KMS-11 (cell line): Measurements from ENCODE around the gene ABTB1.

Source experiments
- H2AFZ ChIP-seq: fragments of 200-600 bp; sonication (generic); 2 replicates; pipeline ENCODE4 v1.6.1; 2016; ENCODE audit warnings: antibody characterized with exemption, mixed run types, low read depth
- H3K27ac ChIP-seq: fragments of 200-600 bp; sonication (generic); 2 replicates; pipeline ENCODE4 v1.6.1; 2016; ENCODE audit warnings: mild to moderate bottlenecking, mixed run types
- H3K27me3 ChIP-seq: fragments of 200-600 bp; sonication (generic); 2 replicates; pipeline ENCODE4 v1.6.1; 2017; ENCODE audit warnings: mild to moderate bottlenecking, low read depth, mixed run types, moderate library complexity; ENCODE audit not compliant: insufficient read depth
- H3K36me3 ChIP-seq: fragments of 200-600 bp; sonication (generic); 2 replicates; pipeline ENCODE4 v1.6.1; 2017; ENCODE audit warnings: mild to moderate bottlenecking, mixed run types; ENCODE audit not compliant: insufficient read depth
- H3K4me1 ChIP-seq: fragments of 200-600 bp; sonication (generic); 2 replicates; pipeline ENCODE4 v1.6.1; 2016; ENCODE audit warnings: mild to moderate bottlenecking, low read depth, mixed run types; ENCODE audit not compliant: poor library complexity, severe bottlenecking
- H3K4me2 ChIP-seq: fragments of 200-600 bp; sonication (generic); 2 replicates; pipeline ENCODE4 v1.7.0; 2016; ENCODE audit warnings: mild to moderate bottlenecking, mixed run types
- H3K4me3 ChIP-seq: fragments of 200-600 bp; sonication (generic); IDR thresholded peaks from 2 replicates; pipeline ENCODE4 v1.6.1; 2017; ENCODE audit warnings: low read depth, low read length, mixed read lengths; ENCODE audit not compliant: insufficient read depth
- H3K79me2 ChIP-seq: fragments of 200-600 bp; sonication (generic); 2 replicates; pipeline ENCODE4 v1.6.1; 2016; ENCODE audit warnings: low read depth, mixed run types; ENCODE audit not compliant: insufficient read depth
- H3K9ac ChIP-seq: fragments of 200-600 bp; sonication (generic); 2 replicates; pipeline ENCODE4 v1.6.1; 2016; ENCODE audit warnings: mild to moderate bottlenecking, mixed run types
- H4K20me1 ChIP-seq: fragments of 200-600 bp; sonication (generic); 2 replicates; pipeline ENCODE4 v1.6.1; 2016; ENCODE audit warnings: mild to moderate bottlenecking, mixed run types; ENCODE audit not compliant: insufficient read depth
- CTCF ChIP-seq: fragments of 200-600 bp; sonication (generic); conservative IDR thresholded peaks from 2 replicates; pipeline ENCODE4 v1.6.1; 2017; ENCODE audit warnings: low read depth, mild to moderate bottlenecking, antibody characterized with exemption, low read length, moderate library complexity, mixed read lengths

Gene ABTB1

GRCh38 chr3:127708837-127709236, 36.1 kb downstream of the ABTB1 start:
- Histone ChIP-seq H3K36me3 (no peaks in the 10 kb centered on the region), H2AFZ (no peak overlapping the region), H3K27ac (no peak overlapping the region), H3K27me3 (no peaks in the 10 kb centered on the region), H3K4me3 (no peak overlapping the region), H3K79me2 (no peaks in the 10 kb centered on the region), H3K4me1 (no peaks in the 10 kb centered on the region), H3K4me2 (no peak overlapping the region), H3K9ac (no peak overlapping the region), H4K20me1 (no peaks in the 10 kb centered on the region)
- TF ChIP-seq CTCF: no peak

GRCh38 chr3:127709320-127710060, 36.7 kb downstream of the ABTB1 start:
- no peaks in the 10 kb centered on the region for H3K79me2 ChIP-seq
- no peak overlapping the region for H3K27ac ChIP-seq
- H3K9ac ChIP-seq: no peak overlapping the region
- no peaks in the 10 kb centered on the region for H3K36me3 ChIP-seq
- no peaks in the 10 kb centered on the region for H3K4me1 ChIP-seq
- no peaks in the 10 kb centered on the region for H3K27me3 ChIP-seq
- H3K4me2 ChIP-seq: no peak overlapping the region
- no peak overlapping the region for H3K4me3 ChIP-seq
- no peak overlapping the region for H2AFZ ChIP-seq
- no peaks in the 10 kb centered on the region for H4K20me1 ChIP-seq
- no peak for TF ChIP-seq CTCF

- Histone ChIP-seq H4K20me1 (no peaks in the 10 kb centered on the region), H3K4me3 (no peak overlapping the region), H3K9ac (no peak overlapping the region), H3K4me2 (no peak overlapping the region), H3K27me3 (no peaks in the 10 kb centered on the region), H3K27ac (no peak overlapping the region), H3K36me3 (no peaks in the 10 kb centered on the region), H3K4me1 (no peaks in the 10 kb centered on the region), H2AFZ (no peak overlapping the region), H3K79me2 (no peaks in the 10 kb centered on the region)
- TF ChIP-seq CTCF: no peak
These were observed 37.6 kb downstream of the ABTB1 start for GRCh38 chr3:127710155-127710941.

- H3K79me2 ChIP-seq: no peaks in the 10 kb centered on the region
- H3K36me3 ChIP-seq: no peaks in the 10 kb centered on the region
- no peaks in the 10 kb centered on the region for H4K20me1 ChIP-seq
- no peak for TF ChIP-seq CTCF
- no peak overlapping the region for H3K4me3 ChIP-seq
- no peak overlapping the region for H3K4me2 ChIP-seq
- H3K4me1 ChIP-seq: peaks cover 2% of the 10 kb centered on the region
- H3K27me3 ChIP-seq: no peaks in the 10 kb centered on the region
- no peak overlapping the region for H2AFZ ChIP-seq
- H3K27ac ChIP-seq: no peak overlapping the region
- H3K9ac ChIP-seq: no peak overlapping the region
These were observed 38.4 kb downstream of the ABTB1 start for GRCh38 chr3:127711021-127711695.
